HL-60 (cell line): ENCODE measurements around the gene APPL2.

Experiments
- DNase-seq, 2 experiments: peaks; one replicate each; pipeline ENCODE4 v3.0.0-alpha.2; 2010 to 2020; ENCODE audit warnings: low read depth in 1 of 2, low spot score in 1 of 2
- H3K27ac ChIP-seq: fragments of 250-450 bp; sonication (Bioruptor Pico); replicated peaks from 2 replicates; pipeline ENCODE4 v1.5.1; 2020; ENCODE audit warnings: mild to moderate bottlenecking, moderate library complexity
- H3K27me3 ChIP-seq: fragments of 250-450 bp; sonication (Bioruptor Pico); 2 replicates; pipeline ENCODE4 v1.5.1; 2021; ENCODE audit warnings: mild to moderate bottlenecking, moderate library complexity; ENCODE audit not compliant: insufficient read depth, poor library complexity, severe bottlenecking
- H3K4me3 ChIP-seq: replicated peaks from 2 replicates; pipeline ENCODE4 v1.5.1; 2011; ENCODE audit warnings: mild to moderate bottlenecking, control low read depth, low read length; ENCODE audit not compliant: insufficient read depth
- CTCF ChIP-seq: IDR thresholded peaks from one replicate; pipeline ENCODE4 v1.5.1; 2011; ENCODE audit warnings: low read length, control low read depth, inconsistent platforms; ENCODE audit not compliant: insufficient read depth
- GABPA ChIP-seq: IDR thresholded peaks from 2 replicates; pipeline ENCODE4 v1.6.1; 2012; ENCODE audit warnings: low read depth
- POLR2AphosphoS5 ChIP-seq: IDR thresholded peaks from 2 replicates; pipeline ENCODE4 v1.6.1; 2012; ENCODE audit warnings: low read depth
- REST ChIP-seq: IDR thresholded peaks from 2 replicates; pipeline ENCODE4 v1.6.1; 2012; ENCODE audit warnings: low read depth; ENCODE audit not compliant: insufficient replicate concordance
- SPI1 ChIP-seq: IDR thresholded peaks from 2 replicates; pipeline ENCODE4 v1.6.1; 2012; ENCODE audit warnings: low read depth, mild to moderate bottlenecking, borderline replicate concordance

The APPL2 gene

GRCh38 chr12:105200385-105200784, 35.6 kb downstream of the APPL2 start:
- Histone ChIP-seq H3K27ac (no peak overlapping the region), H3K27me3 (no peaks in the 10 kb centered on the region), H3K4me3 (no peak overlapping the region)
- TF ChIP-seq POLR2AphosphoS5 (no peak), REST (no peak), CTCF (no peak), GABPA (no peak), SPI1 (no peak)
- no peak for DNase-seq

- H3K27me3 ChIP-seq: no peaks in the 10 kb centered on the region
- no peak for TF ChIP-seq GABPA
- TF ChIP-seq CTCF: no peak
- no peak for TF ChIP-seq SPI1
- TF ChIP-seq REST: no peak
- TF ChIP-seq POLR2AphosphoS5: no peak
- H3K27ac ChIP-seq: no peak overlapping the region
- DNase-seq: no peak
- no peak overlapping the region for H3K4me3 ChIP-seq
Measured at GRCh38 chr12:105198961-105199360, 37.0 kb downstream of the APPL2 start.

GRCh38 chr12:105196090-105196489, 39.9 kb downstream of the APPL2 start:
- H3K4me3 ChIP-seq: no peak overlapping the region
- DNase-seq: no peak
- TF ChIP-seq POLR2AphosphoS5 (no peak), REST (no peak), GABPA (no peak), SPI1 (no peak), CTCF (no peak)
- H3K27ac ChIP-seq: no peak overlapping the region
- H3K27me3 ChIP-seq: no peaks in the 10 kb centered on the region
